HG02885 (cell line): ENCODE data around the gene TREM1.

ENCODE experiments used
- ATAC-seq: cut with Tn5 transposase; IDR thresholded peaks from one replicate; pipeline ENCODE4 v1.9.1; 2021; ENCODE audit warnings: mild to moderate bottlenecking; ENCODE audit not compliant: unreplicated experiment, poor library complexity

The TREM1 gene

DNA sequence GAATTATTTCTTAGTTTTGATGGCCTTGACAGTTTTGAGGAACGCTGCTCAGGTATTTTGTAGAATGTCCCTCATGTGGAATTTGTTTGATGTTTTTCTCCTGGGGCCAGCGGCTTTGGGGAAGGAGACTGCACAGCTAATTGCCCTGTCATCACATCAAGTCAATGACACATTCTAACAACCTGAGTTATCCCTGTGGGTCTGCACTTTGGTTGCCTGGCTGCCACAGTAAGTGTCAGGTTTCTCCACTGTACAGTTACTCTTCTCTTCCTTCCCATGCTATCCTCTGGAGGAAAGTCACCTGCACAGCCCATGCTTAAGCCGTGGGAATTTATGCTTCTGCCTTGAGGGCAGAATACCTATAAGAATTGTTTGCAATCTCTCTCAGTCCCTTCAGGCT is 59.7 kb downstream of the TREM1 start:
- no peak for ATAC-seq

DNA sequence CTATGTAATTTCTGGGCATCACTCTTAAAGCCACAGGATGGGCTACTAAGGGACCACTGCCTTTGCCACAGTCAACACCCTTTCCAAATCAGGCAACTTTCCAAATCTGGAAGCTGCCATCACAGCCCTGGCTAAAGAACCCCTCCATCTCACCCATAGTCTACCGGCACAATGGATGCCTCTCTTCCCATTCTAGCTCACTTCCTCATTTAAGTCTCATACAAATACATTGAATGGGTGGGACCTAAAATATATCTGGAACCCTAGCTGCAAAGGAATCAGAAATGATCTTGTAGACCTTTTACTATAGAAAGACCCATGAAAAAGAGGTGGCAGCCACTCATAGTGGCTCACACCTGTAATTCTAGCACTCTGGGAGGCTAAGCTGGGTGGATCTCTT is 61.7 kb downstream of the TREM1 start:
- no peak for ATAC-seq
